ENCODE results near the gene TRIM47. TPM values are rescaled to one million over a fixed set of nuclear protein-coding genes. Genes with fewer than 3 reads are reported as not detected.

Gene TRIM47
- total RNA-seq, 1 donor from 2014 or later, result 36.9 TPM

DNA sequence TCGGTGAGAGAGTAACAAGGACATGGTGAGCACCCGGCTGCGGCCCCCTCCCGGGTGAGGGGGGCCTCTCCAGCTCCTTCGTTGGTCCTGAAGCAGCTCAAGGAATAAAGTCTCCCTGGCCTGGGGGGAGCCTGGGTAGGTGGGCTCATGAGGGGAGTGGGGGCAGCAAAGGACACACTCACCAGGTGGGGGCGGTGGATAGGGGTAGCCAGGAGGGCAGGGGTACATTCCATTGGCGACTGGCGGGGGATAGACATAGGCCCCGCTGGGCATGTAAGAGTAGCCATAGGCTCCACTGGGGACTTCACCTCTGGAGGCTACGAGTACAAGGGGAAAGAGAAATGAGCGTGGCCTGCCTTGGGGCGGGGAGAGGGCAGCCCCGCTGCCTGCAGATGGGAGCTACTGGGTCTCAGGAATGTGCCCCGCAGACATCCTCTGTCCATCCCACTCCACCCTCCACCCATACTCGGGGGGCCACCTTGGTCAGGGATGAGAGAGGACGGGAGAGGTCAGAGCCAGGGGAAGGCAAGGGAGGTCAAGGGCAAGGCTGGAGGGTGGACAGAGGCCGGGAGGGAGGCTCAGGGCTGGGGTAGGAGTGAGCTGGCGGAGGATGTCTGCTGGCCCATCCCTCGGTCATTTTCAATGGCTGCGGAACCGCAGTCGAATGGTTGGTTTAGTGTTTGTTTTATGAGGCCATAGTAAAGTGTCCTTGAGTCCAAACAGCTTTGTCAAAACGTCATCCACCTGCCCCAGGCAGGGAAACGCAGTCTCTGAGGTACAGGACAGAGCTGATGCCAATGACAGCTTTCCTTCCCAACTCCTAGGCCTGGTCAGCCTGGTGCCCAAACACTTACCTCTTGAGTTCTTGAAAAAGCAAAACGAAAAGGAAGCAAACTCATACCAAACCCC lies 30.5 kb downstream of the TRIM47 start:
- no peak for DNase-seq (ENCODE audit: low read depth)

DNA sequence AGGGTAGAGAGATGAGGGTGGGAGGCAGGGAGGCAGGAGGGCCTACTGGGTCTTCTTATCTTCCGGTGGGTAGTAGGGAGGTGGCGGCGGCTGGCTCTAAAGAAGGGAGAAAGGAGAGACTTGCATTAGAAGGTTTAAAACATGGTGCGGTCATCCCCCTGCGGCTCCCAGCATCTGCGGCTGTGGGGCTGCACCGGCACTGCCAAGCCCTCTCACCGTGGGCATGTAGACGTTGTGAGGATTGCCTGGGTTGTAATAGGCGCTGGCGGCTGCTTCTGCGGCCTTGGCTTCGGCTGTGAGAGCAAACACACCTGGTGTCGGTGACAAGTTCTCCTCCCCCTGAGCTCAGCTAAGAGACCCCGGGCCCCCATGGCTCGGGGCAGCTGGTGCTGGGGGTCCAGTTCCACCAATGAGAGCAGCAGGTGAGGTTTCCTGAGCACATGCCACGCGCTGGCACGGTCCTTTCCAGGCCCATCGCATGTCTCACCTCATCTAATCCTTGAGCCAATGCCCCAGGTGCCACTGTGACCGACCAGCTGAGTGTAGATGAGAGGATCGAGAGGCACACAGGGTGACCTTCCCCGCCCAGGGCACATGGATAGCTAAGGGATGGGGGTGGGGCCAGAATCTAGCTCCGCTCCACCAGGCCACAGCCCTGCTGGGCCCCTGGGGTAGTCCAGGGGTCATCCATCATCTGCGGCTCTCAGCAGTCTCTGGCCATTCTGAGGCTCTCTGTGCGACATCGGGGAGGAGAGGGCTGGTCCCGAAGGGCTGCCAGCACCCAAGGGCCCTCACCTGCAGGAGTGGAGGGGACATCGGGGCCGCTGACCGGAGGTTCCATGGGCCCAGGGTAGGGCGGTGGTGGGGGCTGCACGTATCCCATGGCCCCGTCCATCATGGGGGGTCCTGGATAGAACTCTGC lies 31.4 kb downstream of the TRIM47 start:
- DNase-seq (ENCODE audit: low read depth), result no peak

DNA sequence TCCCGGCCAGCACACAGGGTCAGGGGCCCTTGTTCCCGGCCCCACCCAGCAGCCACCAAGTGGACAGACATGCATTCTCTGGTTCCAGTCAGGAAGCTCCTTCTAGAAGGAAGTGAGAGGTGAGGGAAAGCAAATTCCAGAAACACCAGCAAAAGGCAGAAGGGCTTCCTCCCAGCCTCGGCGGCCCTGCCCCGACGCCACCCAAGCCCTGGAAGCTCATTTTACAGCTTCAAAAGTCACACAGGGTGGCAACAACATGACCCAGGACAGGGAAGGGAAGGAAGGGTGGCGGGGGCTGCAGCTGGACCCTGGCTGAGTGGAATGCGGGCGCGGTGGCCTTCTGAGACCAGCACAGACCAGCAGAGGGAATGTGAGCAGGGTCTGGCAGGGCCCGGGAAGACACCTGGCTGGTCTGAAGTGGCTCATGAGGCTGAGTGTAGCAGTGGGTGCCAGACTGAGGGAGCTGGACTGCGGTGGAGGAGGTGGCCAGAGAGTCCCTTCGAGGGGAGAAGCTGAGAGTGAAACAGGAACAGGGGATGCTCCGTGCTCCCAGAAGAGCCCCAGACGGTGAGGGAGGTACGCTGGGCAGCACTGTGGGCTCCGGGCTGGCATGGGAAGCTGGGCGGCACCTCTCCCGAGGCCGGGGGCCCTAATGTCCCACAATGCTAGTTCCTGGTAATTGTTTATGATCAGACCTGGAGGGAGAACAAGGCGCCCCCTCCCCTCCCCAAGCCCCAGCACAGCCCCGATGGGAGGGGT lies 32.3 kb downstream of the TRIM47 start:
- no peak for DNase-seq (ENCODE audit: low read depth)

DNA sequence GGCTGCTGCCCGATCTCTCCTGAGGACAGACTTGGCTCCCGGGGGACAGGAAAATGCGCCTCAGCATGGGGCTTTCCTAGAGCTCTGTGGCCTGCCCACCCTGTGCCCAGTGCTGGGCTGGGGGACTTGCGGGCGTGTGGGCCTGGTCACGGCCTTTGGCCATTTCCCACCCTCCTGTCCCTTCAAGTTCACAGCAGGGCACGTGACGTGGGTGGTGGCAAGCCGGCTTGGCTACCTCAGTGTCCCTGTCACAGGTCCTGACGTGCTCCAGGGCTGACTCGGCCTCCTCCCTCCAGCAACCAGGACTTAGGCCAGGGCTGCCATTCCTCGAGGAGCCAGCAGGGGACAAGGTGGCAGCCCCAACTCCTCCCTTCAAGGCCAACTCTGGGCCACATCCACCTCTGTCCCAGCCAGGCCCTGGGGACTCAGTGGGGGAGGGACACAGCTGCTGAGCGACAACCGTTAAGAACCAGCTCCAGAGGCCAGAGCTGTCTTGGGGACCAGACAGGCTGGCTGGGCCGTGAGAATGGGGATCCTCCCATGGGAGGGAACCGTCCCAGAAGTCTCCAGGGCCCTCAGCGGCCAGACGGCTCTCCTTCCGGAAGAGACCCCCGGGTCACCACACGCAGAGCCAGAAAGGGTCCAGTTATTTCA lies 33.2 kb downstream of the TRIM47 start:
- peak; percentile 58 for DNase-seq (ENCODE audit: low read depth)

DNA sequence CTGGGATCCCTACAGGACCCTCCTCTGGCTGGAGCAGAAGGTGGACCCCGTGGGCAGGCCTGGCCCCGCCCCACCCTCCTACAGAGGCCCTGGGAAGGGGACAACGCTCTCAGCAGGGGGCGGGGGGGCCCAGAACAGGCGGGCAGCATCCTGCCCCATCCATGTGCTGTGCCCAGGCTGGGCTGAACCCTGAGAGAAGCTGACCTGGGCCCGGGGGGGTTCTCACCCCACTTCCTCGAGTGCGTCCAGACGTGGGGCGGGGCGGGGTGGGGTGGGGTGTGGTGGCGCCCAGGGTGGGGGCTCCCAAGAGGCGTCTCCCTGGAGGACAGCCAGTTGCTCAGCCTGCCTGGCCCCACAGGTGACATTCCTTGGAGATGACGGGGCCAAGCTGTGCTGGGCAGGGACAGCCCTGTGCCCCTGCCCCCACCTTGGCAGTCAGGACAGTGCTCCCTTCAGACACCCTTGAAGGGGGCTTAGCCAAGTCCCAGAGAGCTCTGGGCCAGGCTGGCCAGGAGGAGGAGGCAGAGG lies 33.8 kb downstream of the TRIM47 start:
- peak; percentile 36 for DNase-seq (ENCODE audit: low read depth)

DNA sequence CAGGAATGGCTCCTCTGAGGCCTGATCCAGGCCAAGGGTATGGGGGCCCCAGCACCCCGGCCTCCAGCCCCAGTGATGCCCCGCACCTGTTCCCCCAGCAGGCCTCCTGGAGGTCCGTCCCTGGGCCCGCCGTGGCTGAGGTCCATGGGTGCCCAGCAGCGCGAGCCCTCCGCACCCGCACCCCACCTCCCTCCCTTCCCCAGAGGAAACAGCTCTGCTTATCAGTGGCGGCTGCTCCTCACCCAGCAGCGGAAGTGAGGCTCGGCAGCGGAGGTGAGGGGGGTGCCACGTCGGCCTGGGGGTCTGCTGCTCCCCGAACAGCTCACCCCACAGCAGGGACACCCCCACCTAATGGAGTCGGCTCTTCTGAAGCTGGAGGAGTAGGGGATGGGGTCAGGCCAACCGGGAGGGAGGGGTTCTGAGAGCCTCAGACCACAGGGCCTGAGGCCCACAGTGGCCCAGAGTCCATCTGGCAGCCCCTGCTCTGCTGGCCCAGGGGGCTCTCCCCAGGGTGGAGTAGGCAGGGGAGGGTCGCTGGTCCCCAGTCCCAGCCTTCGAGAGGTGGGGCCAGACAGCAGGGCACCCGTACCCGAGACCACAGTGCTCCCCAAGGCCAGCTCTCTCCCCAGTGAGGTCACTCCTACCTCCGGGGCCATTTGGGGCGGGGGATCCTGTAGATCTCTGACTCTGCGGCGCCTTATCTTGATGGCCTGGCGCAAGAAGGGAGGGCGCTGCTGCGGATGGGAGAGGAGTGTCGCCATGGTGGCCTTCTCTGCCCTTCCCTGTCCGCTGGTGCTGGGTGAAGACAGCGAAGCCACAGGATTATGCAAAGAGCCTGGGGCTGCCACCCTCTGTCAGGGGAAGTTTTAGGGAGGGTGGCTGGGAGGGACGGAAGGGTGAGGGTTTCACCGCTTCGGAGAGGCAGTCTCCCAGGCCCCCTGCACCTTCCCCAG lies 34.5 kb downstream of the TRIM47 start, which contains the start of gene UNC13D:
UNC13D (minus strand) TSS at position 828 of the 953 bp plus-strand sequence; CDS start at position 761, 67 bp downstream.
- no peak for DNase-seq (ENCODE audit: low read depth)

DNA sequence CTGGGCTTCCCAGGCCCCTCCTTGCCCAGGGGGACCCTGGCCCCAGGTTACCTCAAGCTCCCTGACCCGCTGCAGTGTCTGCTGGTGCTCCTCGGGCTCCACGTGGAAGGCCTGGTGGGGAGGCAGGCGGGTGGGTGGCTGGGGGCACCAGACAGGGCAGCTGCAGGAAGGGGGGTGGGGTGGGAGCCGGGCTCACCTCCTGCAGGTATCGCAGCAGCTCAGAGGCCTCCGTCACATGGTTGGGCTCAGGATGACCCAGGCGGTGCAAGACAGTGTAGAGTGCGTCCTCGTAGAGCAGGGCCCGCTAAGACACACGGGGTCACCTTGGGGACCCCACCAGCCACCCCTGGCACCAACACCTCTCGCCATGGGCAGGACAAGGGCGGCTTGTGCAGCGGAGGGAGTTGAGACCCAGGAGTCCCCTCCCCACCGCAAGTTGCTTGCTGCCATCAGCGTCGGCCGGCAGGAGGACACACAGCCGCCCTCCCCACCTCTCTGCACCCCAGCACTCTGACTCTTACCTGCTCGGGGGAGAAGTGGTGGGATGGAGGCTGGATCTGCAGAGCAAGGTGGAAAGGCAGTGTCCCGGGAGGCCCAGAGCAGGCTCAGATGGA lies 35.3 kb downstream of the TRIM47 start:
- no peak for DNase-seq (ENCODE audit: low read depth)

DNA sequence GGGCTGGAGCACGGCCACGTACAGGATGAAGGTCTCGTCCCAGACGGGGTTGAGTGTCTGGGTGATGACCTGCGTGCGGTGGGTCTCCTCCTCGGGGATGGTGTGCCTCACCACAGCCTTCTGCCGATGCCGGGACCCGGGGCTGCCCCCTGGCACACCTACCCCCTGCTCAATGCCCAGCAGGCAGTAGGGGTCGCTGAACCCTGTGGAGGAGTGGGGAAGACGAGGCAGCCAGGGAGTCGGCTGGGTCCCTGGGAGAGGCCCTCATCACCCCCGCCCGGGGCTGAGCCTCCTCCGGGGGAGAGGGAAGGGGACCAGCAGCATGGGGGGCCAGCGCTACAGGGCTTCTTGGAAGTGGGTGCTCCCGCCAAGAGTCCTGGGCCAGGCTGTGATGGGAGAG lies 36.0 kb downstream of the TRIM47 start:
- DNase-seq (ENCODE audit: low read depth), result no peak

DNA sequence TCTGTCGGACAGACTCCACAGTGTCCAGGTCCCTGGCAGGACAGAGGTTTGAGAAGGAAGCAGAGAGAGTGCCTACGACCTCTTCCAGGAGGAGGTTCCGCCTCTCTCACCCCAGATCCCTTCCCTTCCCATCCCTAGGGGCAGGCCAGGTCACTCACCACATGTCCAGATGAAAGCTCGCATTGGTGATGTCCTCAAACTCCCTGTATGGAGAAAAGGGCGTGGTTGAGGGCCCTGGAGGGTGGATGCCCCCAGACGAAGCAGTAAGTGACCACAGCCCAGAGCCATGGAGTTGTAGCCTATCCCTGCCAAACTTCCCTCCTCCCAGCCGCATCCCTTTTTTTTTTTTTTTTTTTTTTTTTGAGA lies 37.6 kb downstream of the TRIM47 start:
- no peak for DNase-seq (ENCODE audit: low read depth)

DNA sequence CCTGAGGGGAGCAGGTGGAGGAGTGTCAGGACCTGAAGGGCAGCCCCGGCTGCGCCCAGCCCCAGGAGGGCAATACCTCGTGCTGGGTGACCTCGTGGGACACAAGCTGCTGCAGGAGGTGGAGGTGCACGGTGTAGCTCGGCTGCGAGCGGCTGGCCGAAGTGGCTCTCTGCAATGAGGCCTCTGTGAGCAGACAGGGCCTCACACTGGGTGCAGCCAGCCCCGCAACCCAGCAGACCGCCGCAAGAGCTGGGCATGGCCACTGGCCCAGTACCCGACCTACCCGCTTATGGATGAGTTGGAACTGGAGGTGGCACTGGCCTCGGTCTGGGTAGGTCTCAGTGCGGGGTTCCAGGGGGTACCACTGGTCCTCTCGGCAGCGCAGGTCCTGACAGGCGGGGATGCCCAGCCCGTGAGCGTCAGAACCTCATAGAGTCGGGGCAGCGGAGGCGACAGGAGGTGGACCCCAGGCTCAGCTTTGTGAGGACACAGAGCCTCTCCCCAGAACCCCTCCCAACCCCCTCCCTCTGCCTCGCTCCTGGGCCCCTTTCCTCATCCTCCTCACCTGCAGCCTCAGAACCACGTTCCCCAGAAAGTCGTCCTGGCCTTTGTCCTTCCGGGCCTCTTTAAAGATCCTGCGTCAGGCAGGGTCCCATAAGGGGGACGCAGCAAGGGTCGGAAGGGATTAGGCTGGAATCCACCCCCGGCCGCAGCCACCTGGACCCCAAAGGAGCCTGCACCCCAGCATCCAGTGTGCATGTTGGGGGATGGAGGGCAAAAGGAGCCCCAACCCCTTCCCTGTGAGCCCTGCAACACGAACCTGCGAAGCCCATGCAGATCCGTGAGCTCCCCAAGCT lies 38.2 kb downstream of the TRIM47 start:
- DNase-seq (ENCODE audit: low read depth), result no peak

DNA sequence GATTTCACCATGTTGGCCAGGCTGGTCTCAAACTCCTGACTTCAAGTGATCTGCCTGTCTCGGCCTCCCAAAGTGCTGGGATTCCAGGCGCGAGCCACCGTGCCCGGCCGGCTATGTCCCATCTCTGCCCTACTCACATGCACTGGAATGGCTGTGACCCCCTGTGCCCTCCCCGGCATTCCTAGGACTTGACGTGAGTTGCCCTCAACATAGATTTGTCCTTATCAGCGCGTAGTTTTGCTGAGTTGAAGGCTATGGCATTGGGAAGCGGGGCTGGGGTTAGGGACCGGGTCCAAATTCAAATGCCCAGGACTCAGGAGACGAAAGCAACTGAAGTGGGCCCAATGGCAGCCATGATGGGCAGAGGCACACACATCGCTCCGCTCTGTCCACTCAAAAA lies 40.0 kb downstream of the TRIM47 start:
- DNase-seq (ENCODE audit: low read depth), result no peak

DNA sequence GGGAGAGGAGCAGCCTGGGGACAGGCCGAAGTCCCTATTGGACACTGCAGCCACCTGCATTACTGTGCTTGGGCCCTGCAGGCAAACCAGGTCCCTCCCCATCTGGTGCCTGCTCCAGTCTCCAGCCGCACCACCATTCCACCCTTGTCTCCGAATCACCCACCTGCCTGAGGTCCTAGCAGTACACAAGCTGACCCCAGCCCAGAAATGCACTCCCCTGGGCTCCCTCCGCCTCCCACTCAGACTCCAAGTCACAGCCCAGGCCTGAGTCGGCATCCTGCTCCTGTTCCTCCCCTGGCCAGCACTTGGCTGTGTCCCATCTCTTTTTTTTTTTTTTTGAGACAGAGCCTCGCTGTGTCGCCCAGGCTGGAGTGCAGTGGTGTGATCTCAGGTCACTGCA lies 40.5 kb downstream of the TRIM47 start:
- no peak for DNase-seq (ENCODE audit: low read depth)

DNA sequence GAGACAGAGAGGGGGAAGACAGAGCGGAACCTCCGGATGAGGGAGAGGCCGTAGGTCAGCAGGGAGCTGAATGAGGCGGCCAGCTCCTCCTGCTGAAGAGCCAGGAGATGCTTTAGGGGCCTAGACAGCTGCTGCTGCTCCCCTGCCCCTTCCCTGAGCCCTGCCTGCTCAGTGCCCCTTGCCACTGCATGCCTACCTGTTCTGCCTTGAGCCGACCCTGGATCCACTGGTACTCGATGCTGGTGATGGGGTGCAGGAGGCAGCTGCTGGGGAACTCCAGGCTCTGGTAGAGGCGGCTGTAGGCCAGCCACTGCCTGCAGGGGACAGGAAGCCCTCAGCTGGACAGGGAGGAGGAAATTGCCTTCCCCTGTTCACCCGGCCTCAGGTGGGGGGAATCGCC lies 41.8 kb downstream of the TRIM47 start:
- DNase-seq (ENCODE audit: low read depth), result no peak

DNA sequence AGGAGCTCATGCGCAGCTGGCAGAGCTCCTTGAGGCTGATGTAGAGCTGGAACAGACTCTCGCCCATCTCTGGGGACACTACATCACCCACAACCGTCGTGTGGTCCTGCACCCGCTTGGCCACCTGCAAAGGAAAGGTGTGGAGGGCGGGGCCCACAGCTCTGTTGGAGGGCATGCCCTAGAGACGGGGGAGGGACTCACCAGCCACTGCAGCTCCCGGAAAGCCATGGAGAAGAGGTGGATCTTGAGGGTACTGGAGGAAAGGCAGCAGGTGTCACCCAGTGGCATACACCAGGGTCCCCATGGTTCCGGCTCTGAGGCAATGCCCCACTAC lies 42.8 kb downstream of the TRIM47 start:
- DNase-seq (ENCODE audit: low read depth), result no peak

DNA sequence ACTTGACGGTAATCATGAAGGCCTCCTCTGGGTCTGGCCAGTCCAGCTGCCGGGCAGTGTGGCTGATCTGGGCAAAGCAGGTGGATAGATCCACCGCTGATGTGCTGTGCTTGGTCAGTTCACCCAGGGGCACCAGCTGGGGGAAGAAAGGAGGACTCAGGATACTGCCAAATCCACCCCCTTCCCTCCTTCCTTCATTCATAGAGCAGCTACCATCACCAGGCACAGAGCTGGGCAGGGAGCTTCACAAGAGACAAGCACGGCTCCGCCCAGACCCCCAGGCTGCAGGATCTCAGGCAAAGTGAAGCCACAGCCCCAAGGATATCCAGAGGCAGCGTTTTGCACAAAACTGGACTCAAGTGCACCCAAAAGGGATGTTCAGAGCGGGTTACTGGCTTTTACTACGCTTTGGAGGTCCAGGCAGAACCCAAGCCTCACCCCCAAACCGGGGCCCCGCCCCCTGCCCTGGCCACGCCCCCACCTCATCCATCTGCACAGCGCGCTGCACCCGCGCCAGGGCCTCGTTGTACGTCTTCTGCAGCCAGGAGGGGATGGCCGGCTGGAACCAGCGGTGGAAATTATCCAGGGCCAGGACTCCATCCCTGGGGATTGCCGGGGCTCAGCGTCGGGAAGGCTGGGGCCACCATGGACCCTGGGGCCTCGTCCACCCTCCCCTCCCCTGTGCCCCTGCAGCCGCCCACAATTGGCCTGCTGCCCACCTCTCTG lies 43.3 kb downstream of the TRIM47 start:
- DNase-seq (ENCODE audit: low read depth), result no peak

DNA sequence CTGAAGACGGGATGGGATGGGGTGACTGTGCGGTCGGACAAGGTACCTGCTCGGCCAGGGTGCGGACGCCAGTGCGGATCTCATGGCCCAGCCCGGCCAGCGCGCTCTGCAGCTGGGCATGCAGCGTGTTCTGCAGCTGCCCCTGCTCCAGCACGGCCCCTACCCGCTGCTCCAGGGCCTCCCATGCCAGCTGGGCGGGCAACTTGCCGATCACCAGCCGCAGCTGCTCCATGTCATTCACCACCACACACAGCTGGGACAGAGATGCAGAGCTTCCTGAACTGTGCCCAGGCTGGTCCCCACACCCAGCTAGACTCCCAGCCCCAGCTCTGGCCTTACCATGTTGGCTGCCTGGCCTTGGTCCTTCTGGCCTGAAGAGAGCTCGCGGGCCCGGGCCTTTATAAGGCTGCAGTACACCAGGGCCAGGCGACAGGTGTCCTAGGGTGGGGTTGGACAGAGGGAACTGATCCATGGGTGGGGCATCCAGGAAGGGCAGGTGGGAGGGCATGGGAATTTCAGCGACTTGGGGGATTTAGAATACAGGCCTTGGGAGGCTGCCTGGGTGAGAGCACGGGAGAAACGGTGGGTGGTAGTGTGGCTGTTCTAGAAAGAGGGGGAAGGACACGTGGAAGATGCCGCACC lies 44.0 kb downstream of the TRIM47 start:
- DNase-seq (ENCODE audit: low read depth), result no peak

DNA sequence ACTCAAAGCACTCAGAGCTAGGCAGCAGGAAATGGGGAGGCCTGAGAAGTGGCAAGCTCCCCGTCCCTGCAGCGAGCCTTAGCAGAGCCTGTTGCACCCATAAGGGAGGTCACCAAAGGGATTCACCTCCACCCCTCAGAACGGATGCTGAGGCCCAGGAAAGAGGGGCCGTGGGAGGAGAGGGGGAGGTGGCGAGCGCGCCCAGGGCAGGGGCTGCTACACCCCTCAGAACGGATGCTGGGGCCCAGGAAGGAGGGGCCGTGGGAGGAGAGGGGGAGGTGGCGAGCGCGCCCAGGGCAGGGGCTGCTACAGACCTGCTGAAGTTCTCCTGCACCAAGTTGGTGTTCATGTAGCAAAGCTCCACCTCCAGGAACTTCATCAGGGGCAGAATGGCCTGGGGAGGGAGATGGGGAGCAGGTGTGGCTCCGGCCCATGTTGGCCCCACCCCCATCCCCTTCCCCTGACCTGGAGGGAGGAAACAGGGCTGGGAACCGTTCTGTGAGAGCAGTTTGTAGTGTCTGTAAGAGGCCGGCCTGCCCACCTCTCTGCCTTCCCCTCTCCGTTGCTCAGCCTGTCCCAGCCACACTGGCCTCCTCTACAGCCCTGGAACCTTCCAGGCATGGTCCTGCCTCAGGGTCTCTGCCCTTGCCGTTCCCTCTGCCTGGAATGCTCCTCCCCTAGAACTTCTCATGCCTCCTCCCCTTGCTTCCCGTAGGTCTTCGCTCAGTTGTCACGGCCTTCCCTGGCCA lies 45.6 kb downstream of the TRIM47 start:
- DNase-seq (ENCODE audit: low read depth), result no peak
